GM18498 (cell line): ENCODE results near the gene WDR70.
"Not testable (repeated sequence)": the region's sequence is repeated elsewhere in the genome, so short reads cannot be mapped to it uniquely, and the experiment has no call there.

Experiments
- ATAC-seq: cut with Tn5 transposase; IDR thresholded peaks from one replicate; pipeline ENCODE4 v1.9.1; 2021; ENCODE audit warnings: mild to moderate bottlenecking, moderate library complexity; ENCODE audit not compliant: unreplicated experiment

Gene WDR70

GRCh38 chr5:37511646-37512045 lies 132.5 kb downstream of the WDR70 start:
- ATAC-seq, result no peak

DNA sequence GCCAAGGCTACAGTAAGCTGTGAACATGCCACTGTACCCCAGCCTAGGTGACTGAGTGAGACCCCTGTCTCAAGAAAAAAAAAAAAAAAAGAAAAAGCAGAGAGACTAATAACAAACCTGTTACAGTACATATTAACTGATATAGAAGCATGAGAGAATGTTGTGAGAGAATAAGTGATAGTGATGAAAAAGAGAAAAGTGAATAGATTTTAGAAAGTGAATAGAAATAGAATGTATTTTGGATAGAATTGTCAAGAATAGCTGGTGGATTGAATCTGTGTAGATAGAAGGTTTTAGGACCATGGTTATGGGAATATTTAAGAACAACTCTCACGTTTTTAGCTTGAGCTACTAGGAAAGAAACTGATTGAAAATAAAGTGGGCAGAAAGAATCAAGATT lies 135.8 kb downstream of the WDR70 start:
- ATAC-seq, result no peak

- ATAC-seq, result no peak
Measured at GRCh38 chr5:37517686-37518085, 138.6 kb downstream of the WDR70 start.

DNA sequence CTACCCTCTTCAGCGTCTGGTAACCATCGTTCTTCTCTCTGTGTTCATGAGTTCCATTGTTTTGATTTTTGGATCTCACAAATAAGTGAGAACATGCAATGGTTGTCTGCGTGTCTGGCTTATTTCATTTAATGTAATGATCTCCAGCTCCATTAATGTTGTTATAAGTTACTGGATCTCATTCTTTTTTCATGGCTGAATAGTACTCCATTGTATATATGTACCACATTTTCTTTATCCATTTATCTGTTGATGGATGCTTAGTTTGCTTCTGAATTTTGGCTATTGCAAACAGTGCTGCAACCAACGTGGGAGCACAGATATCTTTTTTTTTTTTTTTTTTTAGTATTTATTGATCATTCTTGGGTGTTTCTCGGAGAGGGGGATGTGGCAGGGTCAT lies 139.2 kb downstream of the WDR70 start:
- not testable (repeated sequence) for ATAC-seq

GRCh38 chr5:37519304-37519703 lies 140.2 kb downstream of the WDR70 start:
- no peak for ATAC-seq

DNA sequence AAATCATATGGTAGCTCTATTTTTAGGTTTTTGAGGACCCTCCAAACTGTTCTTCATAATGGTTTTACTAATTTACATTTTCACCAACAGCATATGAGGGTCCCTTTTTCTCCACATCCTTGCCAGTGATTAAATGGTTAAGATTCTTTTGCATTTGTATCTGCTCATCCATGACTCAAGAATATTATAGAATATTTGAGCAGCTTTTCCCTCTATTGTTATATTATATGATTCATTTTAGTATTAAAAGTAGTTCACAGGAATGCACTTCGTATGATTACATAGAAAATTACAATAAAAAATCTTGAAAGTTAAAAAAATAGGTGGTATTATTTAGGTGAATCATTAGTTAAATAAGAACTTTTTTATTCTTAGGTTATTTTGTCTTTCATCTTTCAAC lies 140.7 kb downstream of the WDR70 start:
- no peak for ATAC-seq

GRCh38 chr5:37520811-37521210 lies 141.7 kb downstream of the WDR70 start:
- no peak for ATAC-seq

DNA sequence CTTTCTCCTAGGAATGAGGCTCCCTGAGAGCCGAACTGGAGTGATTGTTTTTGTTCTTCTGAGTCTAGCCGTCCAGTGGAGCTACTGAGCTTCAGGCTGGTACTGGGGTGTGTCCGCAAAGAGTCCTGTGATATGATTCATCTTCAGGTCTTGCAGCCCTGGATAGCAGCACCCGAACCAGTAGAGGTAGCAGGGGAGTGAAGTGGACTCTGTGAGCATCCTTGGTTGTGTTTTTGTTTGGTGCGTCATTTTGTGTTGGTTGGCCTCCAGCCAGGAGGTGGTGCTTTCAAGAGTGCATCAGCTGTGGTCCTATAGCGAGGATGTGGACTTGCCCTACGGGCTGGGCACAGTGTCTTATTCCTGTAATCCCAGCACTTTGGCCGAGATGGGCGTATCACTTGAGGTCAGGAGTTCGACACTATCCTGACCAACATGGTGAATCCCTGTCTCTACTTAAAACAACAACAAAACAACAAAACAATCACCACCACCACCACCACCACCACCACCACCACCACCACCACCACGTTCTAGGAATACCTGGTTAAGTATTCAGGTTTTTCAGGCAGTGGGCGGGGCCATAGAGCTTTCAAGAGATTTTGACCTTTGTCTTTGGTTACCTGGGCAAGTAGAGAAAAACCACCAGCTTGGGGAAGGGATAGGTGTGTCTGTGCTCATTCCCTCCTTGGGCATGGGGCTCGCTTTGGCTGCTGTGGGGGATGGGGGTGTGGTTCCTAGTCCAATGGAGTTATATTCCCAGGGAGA lies 154.0 kb downstream of the WDR70 start:
- no peak for ATAC-seq

DNA sequence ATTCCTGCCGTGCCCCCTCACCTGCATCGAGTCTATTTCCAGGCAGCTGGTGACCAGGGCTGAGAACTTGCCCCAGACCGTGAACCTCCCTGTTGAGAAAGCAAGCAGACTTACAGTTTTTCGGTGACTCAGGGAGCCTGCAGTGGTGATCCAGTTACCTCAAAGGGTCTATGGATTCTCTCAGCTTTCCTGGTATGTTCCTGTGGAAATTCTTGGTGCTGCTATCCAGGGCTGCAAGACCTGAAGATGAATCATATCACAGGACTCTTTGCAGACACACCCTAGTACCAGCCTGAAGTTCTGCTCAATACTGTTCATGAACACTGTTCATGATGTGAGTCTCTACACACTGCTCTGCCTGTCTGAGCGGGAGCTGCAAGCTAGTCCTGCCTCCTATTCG lies 154.7 kb downstream of the WDR70 start:
- ATAC-seq, result no peak

DNA sequence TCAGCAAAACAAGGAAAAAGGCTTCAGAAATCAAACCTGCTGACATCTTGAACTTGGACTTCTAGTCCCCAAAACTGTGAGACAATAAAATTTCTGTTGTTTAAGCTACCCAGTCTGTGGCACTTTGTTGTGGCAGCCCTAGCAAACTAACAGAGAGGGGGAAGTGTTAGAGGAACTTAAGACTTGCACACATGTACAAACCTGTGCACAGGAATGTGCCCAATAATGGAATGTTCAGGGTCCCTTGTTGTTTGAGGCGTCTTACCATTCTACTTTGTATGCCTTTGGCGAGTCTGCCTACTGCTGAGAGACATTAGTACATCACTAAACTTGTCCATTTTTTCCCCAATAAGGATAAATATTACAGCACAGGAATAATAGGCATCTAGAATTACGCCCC lies 160.3 kb downstream of the WDR70 start:
- ATAC-seq, result no peak

- ATAC-seq, result no peak
Measured at GRCh38 chr5:37543216-37543615, 164.1 kb downstream of the WDR70 start.

GRCh38 chr5:37549411-37549810 lies 170.3 kb downstream of the WDR70 start:
- ATAC-seq, result no peak

- no peak for ATAC-seq
Measured at GRCh38 chr5:37552161-37552560, 173.0 kb downstream of the WDR70 start.

DNA sequence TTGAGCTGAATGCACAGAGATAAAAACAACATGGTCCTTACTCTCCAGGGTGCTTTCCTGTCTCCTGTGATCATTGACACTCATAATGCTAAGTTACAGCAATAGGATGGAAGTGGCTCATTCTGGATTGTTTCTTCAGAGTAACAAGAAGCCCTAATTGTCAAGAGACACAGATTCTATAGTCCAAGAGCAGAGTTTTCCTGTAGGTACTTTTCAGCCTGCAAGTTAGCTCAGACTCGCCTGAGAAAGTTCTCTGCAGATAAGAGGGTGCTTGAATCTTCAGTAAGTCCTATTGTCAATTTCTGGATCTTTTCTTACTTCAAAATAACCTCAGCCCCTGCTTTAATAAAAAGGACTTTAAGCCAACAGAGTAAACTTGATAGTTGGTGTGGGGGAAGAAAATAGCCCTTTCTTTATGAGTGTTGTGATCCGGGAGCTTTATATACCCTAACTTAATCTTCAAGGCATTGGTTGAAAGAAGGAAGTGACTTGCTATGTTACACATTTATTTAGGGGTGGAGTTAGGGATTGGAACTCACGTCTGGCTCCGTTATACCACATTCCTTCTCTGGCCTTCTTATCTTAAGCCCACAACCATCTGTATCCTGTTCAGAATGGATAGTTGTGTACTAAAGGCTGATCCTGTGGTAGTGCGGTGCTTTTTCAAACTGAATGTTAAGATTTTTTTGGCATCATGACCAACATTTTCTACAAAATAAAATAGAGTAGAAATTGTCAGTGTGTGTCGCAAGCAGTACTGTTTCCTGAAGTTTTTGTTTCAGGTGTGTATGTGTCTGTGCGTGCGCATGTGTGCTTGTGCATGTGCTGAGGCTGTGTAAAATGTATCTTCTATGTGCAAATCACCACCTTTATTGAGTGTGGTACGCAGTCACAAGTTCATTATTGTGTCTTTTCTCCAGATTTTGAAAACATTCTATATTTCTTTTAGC lies 173.9 kb downstream of the WDR70 start:
- no peak for ATAC-seq

- ATAC-seq, result no peak
Measured at GRCh38 chr5:37553720-37554404, 174.7 kb downstream of the WDR70 start.

GRCh38 chr5:37554405-37554739 lies 175.3 kb downstream of the WDR70 start:
- ATAC-seq, result no peak

- ATAC-seq, result no peak
Measured at GRCh38 chr5:37554938-37555337, 175.8 kb downstream of the WDR70 start.

DNA sequence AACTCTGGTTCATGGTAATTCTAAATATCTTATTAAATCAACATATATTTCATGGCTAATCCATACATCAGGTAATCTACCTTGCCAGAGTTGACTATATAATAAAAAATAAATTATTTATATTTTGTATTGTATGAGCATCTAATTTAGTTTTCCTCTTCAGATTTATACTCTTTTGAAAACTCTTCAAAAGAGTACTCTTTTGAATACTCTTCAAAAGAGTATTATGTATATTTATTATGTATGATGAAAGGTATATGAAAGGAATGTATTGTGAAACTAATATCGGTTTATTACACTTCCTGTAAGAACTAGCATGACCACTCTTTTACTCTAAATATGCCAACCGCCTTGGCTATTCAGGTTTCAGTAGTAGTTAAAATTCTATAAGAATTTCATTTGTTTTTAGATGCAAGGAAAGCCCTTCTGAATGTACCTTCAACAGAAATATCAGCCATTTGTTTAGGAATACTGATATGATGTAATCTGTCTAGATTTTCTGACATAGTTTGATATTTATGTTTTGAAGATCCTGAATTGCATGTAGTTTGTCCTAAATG lies 178.7 kb downstream of the WDR70 start:
- no peak for ATAC-seq

GRCh38 chr5:37565062-37565670 lies 186.0 kb downstream of the WDR70 start:
- no peak for ATAC-seq

DNA sequence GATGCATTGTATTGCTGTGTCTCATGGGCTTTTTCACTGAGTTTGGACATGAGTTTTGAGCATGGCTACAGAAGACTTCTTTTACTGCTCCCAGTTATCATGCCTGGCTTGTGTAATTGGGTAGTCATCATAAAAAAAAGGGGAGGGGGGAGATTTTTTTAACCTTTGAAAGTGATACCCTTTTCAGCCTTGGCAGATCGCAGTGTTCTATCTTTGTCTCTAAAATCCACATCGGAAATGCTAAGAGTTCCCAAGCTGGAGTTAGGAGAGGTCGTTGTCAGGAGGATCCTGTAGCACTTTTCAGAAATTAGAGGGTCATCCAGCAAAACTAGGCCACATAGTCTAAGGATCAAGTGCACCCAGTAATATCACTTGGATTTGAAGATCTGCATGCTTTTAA lies 188.4 kb downstream of the WDR70 start:
- ATAC-seq, result no peak
